Occipital lobe (tissue), 2 donors: Measurements from ENCODE around the gene DPF3. TPM values are rescaled to one million over a fixed set of nuclear protein-coding genes. Genes with fewer than 3 reads are reported as not detected.

ENCODE experiments used
- DNase-seq: peaks from one replicate; lab custom pipeline; 2025; lab: John Stamatoyannopoulos, UW
- total RNA-seq: library from RNA; depleted of rRNA; stranded (reverse); fragments of >200 nt; gene quantifications from one replicate; pipeline ENCODE4 v1.2.3, GENCODE V29; 2014

The DPF3 gene
- total RNA-seq, 1 donor from 2014 or later, result 5.3 TPM

- DNase-seq, result no peak
Measured at GRCh38 chr14:72617391-72618031, 276.4 kb downstream of the DPF3 start.

- no peak for DNase-seq
Measured at GRCh38 chr14:72616811-72617210, 277.1 kb downstream of the DPF3 start.

DNA sequence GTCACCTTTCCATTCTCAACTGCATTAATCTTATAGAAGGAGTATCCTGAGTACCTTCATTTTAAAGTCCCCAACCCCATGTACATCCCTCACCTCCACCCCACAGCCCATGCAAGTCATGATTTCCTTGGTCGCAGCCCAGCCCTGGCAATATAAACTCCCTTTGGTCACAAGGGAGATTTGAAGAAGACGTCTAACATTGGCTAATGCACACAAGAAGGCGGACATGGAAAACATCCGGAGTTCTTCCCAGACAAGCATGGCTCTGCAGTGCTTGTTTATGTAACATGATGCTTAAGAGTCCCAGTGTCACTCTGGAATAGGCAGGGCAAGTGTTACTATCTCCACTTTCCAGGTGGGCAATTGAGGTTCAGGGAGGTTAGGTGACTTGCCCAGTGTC lies 277.6 kb downstream of the DPF3 start:
- DNase-seq, result no peak

DNA sequence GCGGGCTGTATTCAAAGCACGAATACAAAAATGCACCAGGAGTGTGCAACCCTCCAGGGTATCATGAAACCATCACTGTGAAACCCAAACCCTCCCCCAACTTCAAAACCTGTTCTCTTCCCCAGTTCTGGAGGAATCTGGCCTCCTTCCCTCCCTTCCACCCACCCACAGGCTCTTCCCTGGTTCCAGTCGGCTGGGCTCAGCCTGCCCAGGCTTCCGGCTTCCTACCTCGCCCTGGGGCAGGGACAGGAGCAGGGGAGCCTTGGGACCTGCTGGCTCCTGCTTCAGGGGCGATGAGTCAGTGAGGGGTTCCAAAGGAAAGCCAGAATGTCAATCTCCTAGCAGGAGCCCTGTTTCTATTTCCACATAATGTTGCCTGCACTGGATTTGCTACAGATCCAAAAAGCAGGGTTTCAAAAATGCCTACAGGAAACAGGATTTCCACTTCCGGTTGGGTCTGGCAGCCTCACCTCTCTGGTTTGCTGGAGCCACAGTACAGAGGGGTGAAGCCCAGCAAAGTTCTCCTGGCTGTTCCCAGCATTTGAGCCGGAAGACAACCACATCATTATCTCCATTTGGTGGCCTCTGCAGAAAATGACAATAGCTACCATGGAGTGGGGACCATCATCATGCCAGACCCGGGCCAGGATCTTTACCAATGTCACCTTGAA lies 278.3 kb downstream of the DPF3 start:
- peak; percentile 39 for DNase-seq

DNA sequence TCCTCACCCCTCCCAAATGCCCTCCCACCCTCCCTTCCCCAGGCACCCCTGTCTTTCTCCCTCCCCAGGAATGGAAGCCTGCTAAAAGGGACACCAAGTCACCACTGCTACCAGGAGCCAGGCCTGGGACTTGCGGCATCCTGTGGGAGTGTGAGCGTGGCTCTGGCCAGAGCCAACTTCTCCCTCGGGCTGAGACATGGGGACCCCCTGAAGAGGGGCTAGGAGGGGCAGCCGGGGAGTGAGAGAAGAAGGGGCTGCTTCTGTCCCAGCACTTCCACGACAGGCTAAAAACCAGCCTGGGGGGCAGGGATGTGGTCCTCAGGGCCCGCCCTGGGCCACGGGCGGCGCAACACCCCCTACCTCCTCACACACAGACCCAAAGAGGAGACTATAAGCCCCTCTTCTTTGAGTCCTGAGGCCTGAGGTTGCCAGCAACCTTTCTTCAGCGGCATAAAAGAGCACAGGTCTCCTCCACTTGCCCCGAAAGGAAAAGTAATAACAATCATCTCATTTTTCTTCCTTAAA lies 278.9 kb downstream of the DPF3 start:
- no peak for DNase-seq

GRCh38 chr14:72614365-72614764 lies 279.5 kb downstream of the DPF3 start:
- DNase-seq, result no peak

GRCh38 chr14:72613975-72614319 lies 280.0 kb downstream of the DPF3 start:
- no peak for DNase-seq

DNA sequence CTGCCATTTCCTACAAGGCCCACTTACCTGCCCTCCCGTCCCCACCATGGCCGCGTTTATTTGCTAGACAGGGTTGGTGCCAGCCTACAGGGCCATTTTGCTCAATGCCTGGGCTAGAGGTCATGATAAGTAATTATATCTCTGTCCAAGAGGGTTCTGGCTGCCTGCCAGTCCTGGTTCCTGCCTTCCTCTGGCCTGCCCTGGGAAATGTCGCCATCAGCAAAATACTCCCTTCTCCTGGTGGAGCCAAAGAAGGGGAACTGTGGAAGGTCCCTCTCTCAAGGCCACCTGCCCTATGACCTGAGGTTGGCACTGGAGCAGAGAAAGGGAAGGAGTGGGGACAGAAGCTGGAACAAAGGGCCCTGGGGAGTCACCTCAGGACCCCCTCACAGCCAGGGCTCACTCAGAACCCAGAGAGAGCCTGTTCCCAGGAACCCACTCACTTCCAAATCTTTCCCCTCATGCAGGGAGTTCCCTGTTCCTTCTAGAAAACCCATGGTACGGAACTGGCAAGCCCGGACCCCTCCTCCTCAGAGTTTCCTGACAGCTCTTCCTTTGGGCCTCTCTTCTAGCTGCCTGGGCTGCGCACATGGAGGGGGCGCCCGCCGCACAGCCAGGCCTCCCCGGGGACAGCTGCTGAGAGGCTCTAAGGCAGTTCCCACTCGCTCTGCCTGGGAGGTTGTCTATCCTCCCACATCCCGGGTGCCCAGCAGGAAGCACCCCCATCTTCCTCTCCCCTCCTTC lies 280.5 kb downstream of the DPF3 start:
- DNase-seq, result no peak

- DNase-seq, result no peak
Measured at GRCh38 chr14:72612041-72612440, 281.9 kb downstream of the DPF3 start.

DNA sequence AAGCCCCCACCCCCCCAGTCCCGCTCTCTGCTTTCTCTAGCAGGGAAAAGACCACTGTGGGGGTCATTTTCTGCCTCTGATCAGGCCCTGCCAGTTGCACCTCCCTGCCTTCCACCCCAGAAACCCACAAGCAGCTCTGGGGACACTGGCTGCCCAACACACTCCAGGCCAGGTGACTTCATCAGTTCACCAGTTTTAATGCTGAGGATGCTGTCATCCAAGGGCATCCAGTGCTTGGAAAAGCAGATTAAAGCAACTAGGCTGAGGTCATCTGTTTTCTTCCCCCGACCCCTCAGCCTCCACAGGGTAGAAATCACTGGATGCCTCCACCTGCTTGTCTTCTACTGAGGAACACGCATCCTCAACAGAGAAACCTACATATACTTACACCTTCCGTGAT lies 282.4 kb downstream of the DPF3 start:
- no peak for DNase-seq

DNA sequence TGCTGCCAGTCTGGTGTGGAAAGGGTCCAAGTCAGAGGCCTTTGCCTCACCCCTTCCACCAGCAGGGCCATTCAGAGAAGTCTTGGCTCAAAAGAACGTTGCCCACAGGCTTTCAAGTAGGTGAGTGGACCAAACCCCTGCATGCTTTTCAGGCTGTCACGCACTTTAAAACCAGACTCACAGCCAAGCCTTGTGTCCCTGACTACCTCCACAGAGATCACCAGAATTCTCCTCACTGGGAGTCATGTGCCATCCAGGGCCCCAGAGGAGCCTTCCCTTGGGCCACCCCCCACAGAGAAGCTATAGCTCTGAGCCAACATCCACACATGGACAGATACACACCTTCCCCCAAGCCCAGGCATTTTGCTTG lies 283.1 kb downstream of the DPF3 start:
- DNase-seq, result no peak

GRCh38 chr14:72610096-72610830 lies 283.6 kb downstream of the DPF3 start:
- DNase-seq, result no peak

GRCh38 chr14:72609205-72609916 lies 284.5 kb downstream of the DPF3 start:
- DNase-seq, result no peak

GRCh38 chr14:72608391-72609204 lies 285.3 kb downstream of the DPF3 start:
- DNase-seq, result peak; percentile 26

GRCh38 chr14:72607386-72608130 lies 286.3 kb downstream of the DPF3 start:
- DNase-seq, result no peak

- no peak for DNase-seq
Measured at GRCh38 chr14:72606879-72607278, 287.0 kb downstream of the DPF3 start.

GRCh38 chr14:72605921-72606220 lies 288.0 kb downstream of the DPF3 start:
- DNase-seq, result no peak

- DNase-seq, result no peak
Measured at GRCh38 chr14:72605096-72605920, 288.6 kb downstream of the DPF3 start.

- DNase-seq, result no peak
Measured at GRCh38 chr14:72604133-72604532, 289.8 kb downstream of the DPF3 start.
